Measurements from ENCODE around the gene LRRC47. TPM values are rescaled to one million over a fixed set of nuclear protein-coding genes. Genes with fewer than 3 reads are reported as not detected.

Gene LRRC47
- total RNA-seq, 1 donor from 2014 or later = 37.9 TPM

- FAIRE-seq = no peak
- H3K27me3 ChIP-seq (ENCODE audit: control insufficient read depth, insufficient read depth, low read length) = no peaks in the 10 kb centered on the region
Measured at GRCh38 chr1:3762151-3762872, 34.0 kb downstream of the LRRC47 start.

GRCh38 chr1:3761296-3762010 lies 34.8 kb downstream of the LRRC47 start:
- H3K36me3 ChIP-seq (ENCODE audit: control insufficient read depth, insufficient read depth, low read length) = no peaks in the 10 kb centered on the region
- no peak overlapping the region for H3K4me3 ChIP-seq (ENCODE audit: low read depth, low read length)
- no peak for FAIRE-seq
- no peak for TF ChIP-seq CTCF (IDR thresholded peaks at IDR 0.05; ENCODE audit: insufficient read depth, low read length, severe bottlenecking)
- no peak for DNase-seq (ENCODE audit: low read depth)
- H3K27me3 ChIP-seq (ENCODE audit: control insufficient read depth, insufficient read depth, low read length) = no peaks in the 10 kb centered on the region

More at GRCh38 chr1:3762151-3762872, 34.0 kb downstream of the LRRC47 start:
- no peak for TF ChIP-seq CTCF (IDR thresholded peaks at IDR 0.05; ENCODE audit: insufficient read depth, low read length, severe bottlenecking)
- H3K4me3 ChIP-seq (ENCODE audit: low read depth, low read length) = no peak overlapping the region
- DNase-seq (ENCODE audit: low read depth) = no peak
- H3K36me3 ChIP-seq (ENCODE audit: control insufficient read depth, insufficient read depth, low read length) = no peaks in the 10 kb centered on the region

GRCh38 chr1:3759796-3760195 lies 36.5 kb downstream of the LRRC47 start:
- TF ChIP-seq CTCF (IDR thresholded peaks at IDR 0.05; ENCODE audit: insufficient read depth, low read length, severe bottlenecking) = no peak
- H3K27me3 ChIP-seq (ENCODE audit: control insufficient read depth, insufficient read depth, low read length) = no peaks in the 10 kb centered on the region
- H3K4me3 ChIP-seq (ENCODE audit: low read depth, low read length) = no peak overlapping the region
- FAIRE-seq (no peak), DNase-seq (ENCODE audit: low read depth) (no peak)
- no peaks in the 10 kb centered on the region for H3K36me3 ChIP-seq (ENCODE audit: control insufficient read depth, insufficient read depth, low read length)

GRCh38 chr1:3759164-3759563 lies 37.1 kb downstream of the LRRC47 start:
- no peak for TF ChIP-seq CTCF (IDR thresholded peaks at IDR 0.05; ENCODE audit: insufficient read depth, low read length, severe bottlenecking)
- H3K4me3 ChIP-seq (ENCODE audit: low read depth, low read length) = no peak overlapping the region
- H3K27me3 ChIP-seq (ENCODE audit: control insufficient read depth, insufficient read depth, low read length) = no peaks in the 10 kb centered on the region
- FAIRE-seq (no peak), DNase-seq (ENCODE audit: low read depth) (no peak)
- no peaks in the 10 kb centered on the region for H3K36me3 ChIP-seq (ENCODE audit: control insufficient read depth, insufficient read depth, low read length)

- H3K27me3 ChIP-seq (ENCODE audit: control insufficient read depth, insufficient read depth, low read length) = no peaks in the 10 kb centered on the region
- H3K4me3 ChIP-seq (ENCODE audit: low read depth, low read length) = no peak overlapping the region
- no peaks in the 10 kb centered on the region for H3K36me3 ChIP-seq (ENCODE audit: control insufficient read depth, insufficient read depth, low read length)
- no peak for TF ChIP-seq CTCF (IDR thresholded peaks at IDR 0.05; ENCODE audit: insufficient read depth, low read length, severe bottlenecking)
- FAIRE-seq (no peak), DNase-seq (ENCODE audit: low read depth) (no peak)
Measured at GRCh38 chr1:3756394-3756793, 39.9 kb downstream of the LRRC47 start.
